Liver (tissue), 9 donors: ENCODE results near the gene SLCO4A1. TPM values are rescaled to one million over a fixed set of nuclear protein-coding genes. Genes with fewer than 3 reads are reported as not detected.

ENCODE experiments used
- DNase-seq: peaks from one replicate; pipeline ENCODE4 v3.0.0-alpha.2; 2017; ENCODE audit warnings: low spot score
- H3K27ac ChIP-seq, 2 donors: one replicate each; pipeline ENCODE4 v1.7.0; 2013; ENCODE audit warnings: inconsistent platforms in 2 of 2, low read length in 2 of 2, control low read depth in 1 of 2, low read depth in 1 of 2, mild to moderate bottlenecking in 1 of 2
- H3K27me3 ChIP-seq, 4 donors: one replicate each; pipeline versions ENCODE4 v1.6.1 to v1.7.0; 2013; ENCODE audit warnings: low read length in 3 of 4, inconsistent platforms in 1 of 4, mild to moderate bottlenecking in 1 of 4, moderate library complexity in 1 of 4; ENCODE audit not compliant: control insufficient read depth in 4 of 4, insufficient read depth in 4 of 4
- H3K36me3 ChIP-seq, 4 donors: one replicate each; pipeline versions ENCODE4 v1.6.1 to v1.7.0; 2013; ENCODE audit warnings: low read length in 3 of 4, mild to moderate bottlenecking in 3 of 4, low read depth in 1 of 4, moderate library complexity in 1 of 4; ENCODE audit not compliant: control insufficient read depth in 4 of 4, insufficient read depth in 3 of 4
- H3K4me1 ChIP-seq, 4 donors: one replicate each; pipeline versions ENCODE4 v1.6.1 to v1.7.0; 2013; ENCODE audit warnings: low read length in 3 of 4, mild to moderate bottlenecking in 3 of 4, moderate library complexity in 1 of 4; ENCODE audit not compliant: control insufficient read depth in 4 of 4, insufficient read depth in 4 of 4
- H3K4me3 ChIP-seq, 3 donors: one replicate each; pipeline versions ENCODE4 v1.6.1 to v1.7.0; 2013; ENCODE audit warnings: low read length in 3 of 3, control low read depth in 1 of 3, low read depth in 1 of 3, mild to moderate bottlenecking in 1 of 3
- H3K9ac ChIP-seq, 2 donors: one replicate each; pipeline ENCODE4 v1.7.0; 2013; ENCODE audit warnings: low read length in 2 of 2, mild to moderate bottlenecking in 2 of 2, moderate library complexity in 2 of 2, control low read depth in 1 of 2, low read depth in 1 of 2
- H3K9me3 ChIP-seq, 4 donors: one replicate each; pipeline versions ENCODE4 v1.6.1 to v1.7.0; 2013; ENCODE audit warnings: low read length in 3 of 4; ENCODE audit not compliant: control insufficient read depth in 4 of 4
- ATF3 ChIP-seq: IDR thresholded peaks from 2 replicates; pipeline ENCODE4 v1.6.1; 2016; ENCODE audit warnings: antibody characterized with exemption
- EGR1 ChIP-seq, 2 donors: IDR thresholded peaks; 2 replicates each; pipeline ENCODE4 v1.6.1; 2016 to 2018; ENCODE audit warnings: antibody characterized with exemption in 2 of 2, low read depth in 2 of 2
- FOXA2 ChIP-seq: IDR thresholded peaks from 2 replicates; pipeline ENCODE4 v1.6.1; 2016; ENCODE audit warnings: antibody characterized with exemption
- GABPA ChIP-seq, 2 donors: IDR thresholded peaks in 1 of 2; conservative IDR thresholded peaks in 1 of 2; 2 replicates each; pipeline ENCODE4 v1.6.1; 2016; ENCODE audit warnings: antibody characterized with exemption in 2 of 2, mild to moderate bottlenecking in 1 of 2, moderate library complexity in 1 of 2
- HNF4G ChIP-seq: IDR thresholded peaks from 2 replicates; pipeline ENCODE4 v1.6.1; 2016; ENCODE audit warnings: antibody characterized with exemption
- JUND ChIP-seq, 2 donors: IDR thresholded peaks; 2 replicates each; pipeline ENCODE4 v1.6.1; 2016; ENCODE audit warnings: antibody characterized with exemption in 2 of 2
- MAX ChIP-seq: IDR thresholded peaks from 2 replicates; pipeline ENCODE4 v1.6.1; 2016; ENCODE audit warnings: antibody characterized with exemption
- NR2F2 ChIP-seq: IDR thresholded peaks from 2 replicates; pipeline ENCODE4 v1.6.1; 2016; ENCODE audit warnings: antibody characterized with exemption
- RAD21 ChIP-seq, 2 donors: IDR thresholded peaks; 2 replicates each; pipeline ENCODE4 v1.6.1; 2016; ENCODE audit warnings: antibody characterized with exemption in 2 of 2, mild to moderate bottlenecking in 2 of 2
- REST ChIP-seq: IDR thresholded peaks from 2 replicates; pipeline ENCODE4 v1.6.1; 2016; ENCODE audit warnings: antibody characterized with exemption, mild to moderate bottlenecking
- RXRA ChIP-seq, 2 donors: IDR thresholded peaks; 2 replicates each; pipeline ENCODE4 v1.6.1; 2017 to 2018; ENCODE audit warnings: antibody characterized with exemption in 2 of 2, mild to moderate bottlenecking in 1 of 2
- SP1 ChIP-seq: IDR thresholded peaks from 2 replicates; pipeline ENCODE4 v1.6.1; 2018; ENCODE audit warnings: antibody characterized with exemption, mild to moderate bottlenecking
- TAF1 ChIP-seq: conservative IDR thresholded peaks from 2 replicates; pipeline ENCODE4 v1.6.1; 2016; ENCODE audit warnings: antibody characterized with exemption, mild to moderate bottlenecking
- YY1 ChIP-seq: IDR thresholded peaks from 2 replicates; pipeline ENCODE4 v1.6.1; 2016; ENCODE audit warnings: antibody characterized with exemption, mild to moderate bottlenecking
- ZBTB33 ChIP-seq: IDR thresholded peaks from 2 replicates; pipeline ENCODE4 v1.6.1; 2016; ENCODE audit warnings: antibody characterized with exemption
- WGBS: extraction: QIAGEN DNeasy Blood & Tissue Kit; methylation state at CpG from one replicate; pipeline ENCODE4 v1.1.7; 2013; 5-methylcytosine and 5-hydroxymethylcytosine counted together
- polyA plus RNA-seq, 2 donors: library from polyadenylated mRNA; stranded (reverse) in 1 of 2; unstranded in 1 of 2; fragments of 200-250 nt in 1 of 2; fragments of >200 nt in 1 of 2; fragmentation: Nextera tagmentation in 1 of 2; extraction: Ambion mirVana in 1 of 2; gene quantifications; one replicate each; pipeline versions ENCODE4 v1.2.1 to v1.2.3, GENCODE V29; 2013 to 2015
- total RNA-seq, 2 donors: library from RNA; depleted of rRNA; stranded (reverse); fragments of >200 nt; gene quantifications; one replicate each; pipeline ENCODE4 v1.2.3, GENCODE V29; 2014
- donor health status: healthy.
- donor health status: healthy.
- donor health status: healthy.
- donor health status: healthy.
- donor health status: healthy.

Gene SLCO4A1
- total and polyA plus RNA-seq, 4 donors: 1.3 to 4.3 (median 2.6) TPM

GRCh38 chr20:62658593-62659178, 16.4 kb downstream of the SLCO4A1 start:
- Histone ChIP-seq H3K9me3 (no peaks in the 10 kb centered on the region), H3K27me3 (no peaks in the 10 kb centered on the region), H3K4me3 (no peak overlapping the region), H3K4me1 (no peaks in the 10 kb centered on the region), H3K27ac (no peak overlapping the region), H3K9ac (no peak overlapping the region), H3K36me3 (no peaks in the 10 kb centered on the region)
- TF ChIP-seq SP1: no peak
- TF ChIP-seq NR2F2: no peak
- TF ChIP-seq MAX: no peak
- TF ChIP-seq ZBTB33: no peak
- TF ChIP-seq YY1: no peak
- no peak for TF ChIP-seq RXRA (IDR thresholded peaks at IDR 0.05)
- no peak for TF ChIP-seq HNF4G
- TF ChIP-seq JUND (IDR thresholded peaks at IDR 0.05): no peak
- no peak for TF ChIP-seq RAD21 (IDR thresholded peaks at IDR 0.05)
- TF ChIP-seq EGR1 (IDR thresholded peaks at IDR 0.05; ENCODE audit: low read depth in 2 of 2): no peak
- no peak for TF ChIP-seq GABPA (IDR thresholded peaks at IDR 0.05 in 1 of 2, conservative IDR thresholded peaks at IDR 0.05 in 1 of 2)
- TF ChIP-seq TAF1: no peak
- no peak for DNase-seq
- 92% methylated on average over 25 of the region's 25 CpGs for WGBS

GRCh38 chr20:62659488-62660239, 17.4 kb downstream of the SLCO4A1 start:
- Histone ChIP-seq H3K27ac (no peak overlapping the region), H3K36me3 (no peaks in the 10 kb centered on the region), H3K9me3 (no peaks in the 10 kb centered on the region), H3K9ac (no peak overlapping the region), H3K4me1 (no peaks in the 10 kb centered on the region), H3K27me3 (no peaks in the 10 kb centered on the region), H3K4me3 (no peak overlapping the region)
- DNase-seq: no peak
- WGBS: 93% methylated on average over 29 of the region's 29 CpGs
- no peak for TF ChIP-seq YY1
- TF ChIP-seq ZBTB33: no peak
- no peak for TF ChIP-seq ATF3
- TF ChIP-seq REST: no peak
- TF ChIP-seq SP1: no peak
- TF ChIP-seq FOXA2: no peak
- no peak for TF ChIP-seq GABPA (IDR thresholded peaks at IDR 0.05 in 1 of 2, conservative IDR thresholded peaks at IDR 0.05 in 1 of 2)
